Fibroblast of the aortic adventitia (primary cell): Measurements from ENCODE around the gene CDX4. TPM values are rescaled to one million over a fixed set of nuclear protein-coding genes. Genes with fewer than 3 reads are reported as not detected.

ENCODE experiments used
- small RNA-seq: library from RNA; depleted of rRNA; stranded (forward); fragments of <200 nt; gene quantifications from one replicate; pipeline ENCODE3, GENCODE V24; 2012
- total RNA-seq: library from RNA; depleted of rRNA; stranded (reverse); fragments of >200 nt; gene quantifications from 2 replicates; pipeline ENCODE4 v1.2.3, GENCODE V29; 2012; ENCODE audit warnings: low replicate concordance

CDX4 gene
- total RNA-seq, 1 donor: not detected

Small RNA genes lying within 50 kb of the gene (small RNA-seq; reads per million reads assigned to genes)
- gene MORF4L1P6: not detected
- gene RNU6-1044P: not detected

Other genes with a start within 250 kb of the CDX4 start
- gene NAP1L2, start 232.2 kb upstream of the CDX4 start, total RNA-seq: 0.18 and 0.49 TPM in 2 replicates
- 17.5 and 17.7 TPM in 2 replicates for gene CHIC1, start 116.1 kb downstream of the CDX4 start, total RNA-seq